Thymus (tissue), 11 donors: Measurements from ENCODE around the gene SCGB3A1. TPM values are rescaled to one million over a fixed set of nuclear protein-coding genes. Genes with fewer than 3 reads are reported as not detected.
A peak's percentile ranks its signal among the peaks of the same experiment; 100 is the strongest.

Experiments
- DNase-seq, 9 donors: peaks; one replicate each; pipeline ENCODE4 v3.0.0-alpha.2; 2013; ENCODE audit warnings: low spot score in 9 of 9, low read depth in 6 of 9, missing footprints in 1 of 9
- H3K27ac ChIP-seq, 2 donors: one replicate each; pipeline ENCODE4 v1.5.1; 2013; ENCODE audit warnings: control low read depth in 1 of 2, low read depth in 1 of 2, low read length in 1 of 2, mild to moderate bottlenecking in 1 of 2, moderate library complexity in 1 of 2
- H3K27me3 ChIP-seq, 2 donors: one replicate each; pipeline ENCODE4 v1.5.1; 2013; ENCODE audit warnings: low read length in 1 of 2; ENCODE audit not compliant: control insufficient read depth in 2 of 2, insufficient read depth in 1 of 2
- H3K36me3 ChIP-seq, 2 donors: one replicate each; pipeline ENCODE4 v1.5.1; 2013; ENCODE audit warnings: low read length in 1 of 2, mild to moderate bottlenecking in 1 of 2, moderate library complexity in 1 of 2; ENCODE audit not compliant: control insufficient read depth in 2 of 2, insufficient read depth in 2 of 2
- H3K4me1 ChIP-seq, 2 donors: one replicate each; pipeline ENCODE4 v1.5.1; 2013; ENCODE audit warnings: low read length in 2 of 2; ENCODE audit not compliant: control insufficient read depth in 2 of 2, insufficient read depth in 2 of 2
- H3K4me3 ChIP-seq, 2 donors: one replicate each; pipeline ENCODE4 v1.5.1; 2013; ENCODE audit warnings: low read length in 2 of 2, control low read depth in 1 of 2, mild to moderate bottlenecking in 1 of 2
- H3K9me3 ChIP-seq, 2 donors: one replicate each; pipeline ENCODE4 v1.5.1; 2013; ENCODE audit warnings: low read length in 1 of 2, mild to moderate bottlenecking in 1 of 2; ENCODE audit not compliant: control insufficient read depth in 2 of 2, insufficient read depth in 1 of 2
- WGBS: extraction: QIAGEN DNeasy Blood & Tissue Kit; methylation state at CpG from one replicate; pipeline ENCODE4 v1.1.7; 2013; 5-methylcytosine and 5-hydroxymethylcytosine counted together
- polyA plus RNA-seq: library from polyadenylated mRNA; stranded (reverse); fragments of 200-250 nt; gene quantifications from one replicate; pipeline ENCODE4 v1.2.3, GENCODE V29; 2013
- total RNA-seq: library from RNA; stranded (reverse); fragments of 120-200 nt; gene quantifications from one replicate; pipeline ENCODE4 v1.2.4, GENCODE V29; 2013
- donor health status: healthy.

Gene SCGB3A1
- total and polyA plus RNA-seq, 2 donors: 2.1 to 3.8 TPM

DNA sequence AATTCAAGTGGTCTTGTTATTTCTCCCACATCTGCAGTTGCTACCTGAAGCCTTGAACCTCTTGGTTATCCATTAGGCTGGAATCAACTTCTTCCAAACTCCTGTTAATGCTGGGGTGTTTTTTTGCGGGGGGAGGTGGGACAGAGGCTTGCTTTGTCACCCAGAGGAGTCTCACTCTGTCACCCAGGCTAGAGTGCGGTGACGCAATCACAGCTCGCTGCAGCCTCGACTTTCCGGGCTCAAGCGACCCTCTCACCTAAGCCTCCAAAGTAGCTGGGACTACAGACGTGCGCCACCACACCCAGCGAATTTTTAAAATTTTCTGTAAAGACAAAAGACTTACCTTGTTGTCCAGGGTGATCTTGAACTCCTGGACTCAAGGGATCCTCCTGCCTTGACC, 4.4 kb downstream of the SCGB3A1 start:
- Histone ChIP-seq H3K9me3 (no peaks in the 10 kb centered on the region), H3K4me1 (peaks cover 2 to 12% of the 10 kb centered on the region in 2 donors), H3K27ac (no peak overlapping the region), H3K36me3 (no peaks in the 10 kb centered on the region), H3K27me3 (peaks cover 32 to 42% of the 10 kb centered on the region in 2 donors), H3K4me3 (no peak overlapping the region)
- WGBS: 96% methylated on average over 10 of the region's 10 CpGs
- DNase-seq: no peak

DNA sequence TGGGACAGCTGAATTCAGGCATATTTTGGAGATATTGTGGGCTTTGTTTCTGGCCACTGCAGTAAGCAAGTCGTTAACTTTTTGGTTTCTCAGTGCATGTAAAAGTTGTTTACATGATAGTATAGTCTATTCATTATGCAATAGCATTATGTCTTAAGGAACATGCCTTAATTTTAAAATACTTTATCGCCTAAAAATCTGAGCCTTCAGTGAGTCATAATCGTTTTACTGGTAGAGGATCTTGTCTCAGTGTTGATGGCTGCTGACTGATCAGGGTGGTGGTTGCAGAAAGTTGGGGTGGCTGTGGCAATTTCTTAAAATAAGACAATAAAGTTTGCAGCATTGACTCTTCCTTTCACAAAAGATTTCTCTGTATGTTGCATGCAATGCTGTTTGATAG, 5.1 kb downstream of the SCGB3A1 start:
- no peak overlapping the region for H3K27ac ChIP-seq
- peaks cover 26 to 35% of the 10 kb centered on the region in 2 donors for H3K27me3 ChIP-seq
- H3K4me1 ChIP-seq: peaks cover 2 to 12% of the 10 kb centered on the region in 2 donors
- 91% methylated on average over 3 of the region's 3 CpGs for WGBS
- H3K9me3 ChIP-seq: no peaks in the 10 kb centered on the region
- no peaks in the 10 kb centered on the region for H3K36me3 ChIP-seq
- no peak for DNase-seq
- H3K4me3 ChIP-seq: no peak overlapping the region

DNA sequence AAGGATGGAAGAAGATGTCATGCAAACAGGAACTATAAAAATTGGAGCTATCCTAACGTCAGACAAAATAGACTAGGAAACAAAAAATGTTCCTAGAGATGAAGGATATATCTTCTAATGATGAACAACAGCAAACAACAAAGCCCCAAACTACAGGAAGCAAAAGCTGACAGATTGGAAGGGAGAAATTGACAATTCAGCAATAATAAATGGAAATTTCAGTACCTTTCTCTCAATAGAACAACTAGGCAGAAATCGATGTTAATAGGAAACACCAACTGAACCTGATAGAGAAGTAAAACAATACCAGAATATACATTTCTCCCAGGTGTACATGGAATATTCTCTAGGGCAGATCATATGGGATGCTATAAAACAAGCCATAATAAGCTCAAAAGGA, 7.6 kb downstream of the SCGB3A1 start:
- H3K4me1 ChIP-seq: no peaks in the 10 kb centered on the region
- H3K27me3 ChIP-seq: peaks cover 2 to 11% of the 10 kb centered on the region in 2 donors
- H3K27ac ChIP-seq: no peak overlapping the region
- no peaks in the 10 kb centered on the region for H3K36me3 ChIP-seq
- no peak overlapping the region for H3K4me3 ChIP-seq
- DNase-seq: no peak
- H3K9me3 ChIP-seq: peaks cover 0 to 3% of the 10 kb centered on the region in 2 donors
- 78% methylated on average over 2 of the region's 2 CpGs for WGBS

DNA sequence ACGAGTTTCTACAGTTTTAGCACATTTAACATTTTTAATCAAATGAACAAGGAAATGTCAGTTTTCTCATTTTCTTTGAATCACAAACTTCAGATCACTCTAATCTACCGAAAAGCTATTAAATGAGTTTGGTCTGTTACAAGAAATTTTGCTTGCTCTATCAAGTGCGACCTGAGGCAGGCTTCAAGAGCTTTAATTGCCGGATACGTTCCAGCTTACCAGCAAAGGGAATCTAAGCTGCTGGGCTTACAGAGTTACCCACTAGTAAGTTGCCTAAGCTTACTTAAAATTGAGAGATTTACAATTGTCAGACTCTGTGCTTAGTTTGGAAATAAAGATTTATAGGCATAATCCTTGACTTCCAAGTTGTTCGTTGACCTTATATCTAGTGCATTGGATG, 10.6 kb downstream of the SCGB3A1 start:
- WGBS: 96% methylated on average over 6 of the region's 6 CpGs
- DNase-seq: no peak
- no peak overlapping the region for H3K4me3 ChIP-seq
- no peaks in the 10 kb centered on the region for H3K4me1 ChIP-seq
- H3K27ac ChIP-seq: no peak overlapping the region
- H3K9me3 ChIP-seq: peaks cover 0 to 3% of the 10 kb centered on the region in 2 donors
- peaks cover 4 to 5% of the 10 kb centered on the region in 2 donors for H3K36me3 ChIP-seq
- H3K27me3 ChIP-seq: no peaks in the 10 kb centered on the region

DNA sequence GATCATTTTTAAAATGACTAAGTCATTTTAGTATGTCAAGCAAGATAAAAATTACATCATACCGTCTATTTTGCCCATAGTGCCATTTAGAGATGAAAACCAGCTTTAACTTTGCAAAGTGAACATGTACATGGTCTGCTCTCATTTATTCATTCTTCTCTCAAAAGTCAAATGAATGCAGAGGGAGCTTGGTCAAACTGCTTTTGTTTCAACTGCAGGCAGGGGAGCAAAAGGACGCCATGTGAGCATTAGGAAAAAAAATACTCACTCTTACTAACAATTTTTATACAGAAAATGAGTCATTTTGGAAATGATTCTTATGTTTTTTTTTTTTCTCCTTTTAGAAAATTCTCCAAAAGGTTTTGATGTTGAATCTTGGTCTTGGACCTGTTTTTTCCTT, 15.7 kb downstream of the SCGB3A1 start:
- Histone ChIP-seq H3K27me3 (no peaks in the 10 kb centered on the region), H3K4me1 (no peaks in the 10 kb centered on the region), H3K4me3 (no peak overlapping the region), H3K36me3 (peaks cover 31 to 42% of the 10 kb centered on the region in 2 donors), H3K9me3 (peaks cover 0 to 3% of the 10 kb centered on the region in 2 donors), H3K27ac (no peak overlapping the region)
- DNase-seq: no peak
- 96% methylated on average over 2 of the region's 2 CpGs for WGBS

DNA sequence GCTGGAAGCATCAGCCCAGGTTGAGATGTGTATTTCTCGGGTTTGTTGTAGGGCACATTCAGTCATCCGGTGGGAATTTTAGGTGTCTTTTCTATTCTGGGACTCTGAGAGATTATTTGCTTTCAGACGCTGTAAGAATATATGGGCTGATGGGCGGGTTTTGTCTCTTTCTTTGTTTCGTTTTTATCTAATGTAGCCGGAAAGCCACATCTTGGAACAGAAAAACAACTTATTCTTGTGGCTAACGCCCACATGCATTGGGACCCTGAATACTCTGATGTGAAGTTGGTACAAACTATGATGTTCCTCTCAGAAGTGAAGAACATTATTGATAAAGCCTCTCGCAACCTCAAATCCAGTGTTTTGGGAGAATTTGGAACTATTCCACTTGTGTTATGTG, 22.4 kb downstream of the SCGB3A1 start:
- H3K4me1 ChIP-seq: peaks cover 0 to 2% of the 10 kb centered on the region in 2 donors
- H3K36me3 ChIP-seq: peaks cover 45 to 80% of the 10 kb centered on the region in 2 donors
- DNase-seq: no peak
- H3K4me3 ChIP-seq: no peak overlapping the region
- H3K27me3 ChIP-seq: no peaks in the 10 kb centered on the region
- WGBS: 74% methylated on average over 8 of the region's 8 CpGs
- no peak overlapping the region for H3K27ac ChIP-seq
- no peaks in the 10 kb centered on the region for H3K9me3 ChIP-seq

DNA sequence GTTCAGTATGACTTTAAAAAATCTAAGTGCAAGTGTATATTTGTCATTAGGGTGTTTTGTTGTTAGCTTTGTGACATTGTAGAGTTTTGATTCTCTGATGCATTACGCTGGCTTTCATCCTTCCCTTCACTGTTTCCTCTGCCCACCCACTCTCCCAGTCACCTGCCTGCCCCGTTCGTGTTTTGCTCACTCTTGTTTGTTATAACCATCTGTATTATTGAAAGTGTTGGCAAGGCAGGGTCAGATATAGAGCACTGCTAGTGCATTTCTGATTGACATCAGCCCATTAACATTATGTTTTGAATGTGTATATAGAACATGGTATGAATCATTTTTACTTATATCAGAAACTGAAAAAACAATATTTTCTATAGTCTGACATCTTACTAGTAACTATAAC, 27.3 kb downstream of the SCGB3A1 start:
- Histone ChIP-seq H3K4me1 (peaks cover 3 to 24% of the 10 kb centered on the region in 2 donors), H3K36me3 (peaks cover 26 to 52% of the 10 kb centered on the region in 2 donors), H3K4me3 (no peak overlapping the region), H3K27ac (peak overlapping the region in 1 of 2 donors; percentile 15), H3K9me3 (no peaks in the 10 kb centered on the region), H3K27me3 (no peaks in the 10 kb centered on the region)
- 42% methylated on average over 3 of the region's 3 CpGs for WGBS
- DNase-seq: peak in 3 of 9 donors; percentile 26 to 38 (median 32)

DNA sequence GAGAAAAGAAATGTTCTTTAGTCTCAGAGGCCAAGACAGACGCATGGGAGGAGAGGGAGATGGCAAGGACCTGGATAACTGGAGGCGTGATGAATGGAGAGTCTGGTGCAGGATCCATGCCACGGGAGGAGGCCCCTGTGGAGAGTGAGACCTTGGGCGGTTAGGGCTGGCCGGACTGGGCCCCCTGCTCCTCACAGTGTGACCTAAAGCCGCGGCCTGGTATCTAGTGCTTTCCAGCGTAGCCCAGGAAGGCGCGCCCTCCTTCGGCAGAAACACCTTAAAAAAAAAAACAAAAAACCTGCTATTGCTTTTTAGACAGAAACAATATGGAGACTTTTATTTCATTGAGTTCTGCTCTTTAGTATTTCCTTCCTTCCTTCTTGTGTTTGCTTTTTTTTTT, 33.1 kb downstream of the SCGB3A1 start:
- H3K36me3 ChIP-seq: peaks cover 24 to 46% of the 10 kb centered on the region in 2 donors
- H3K27ac ChIP-seq: no peak overlapping the region
- WGBS: over 99% methylated on average over 11 of the region's 11 CpGs
- no peaks in the 10 kb centered on the region for H3K9me3 ChIP-seq
- H3K27me3 ChIP-seq: no peaks in the 10 kb centered on the region
- DNase-seq: no peak
- H3K4me1 ChIP-seq: peaks cover 3 to 16% of the 10 kb centered on the region in 2 donors
- no peak overlapping the region for H3K4me3 ChIP-seq

DNA sequence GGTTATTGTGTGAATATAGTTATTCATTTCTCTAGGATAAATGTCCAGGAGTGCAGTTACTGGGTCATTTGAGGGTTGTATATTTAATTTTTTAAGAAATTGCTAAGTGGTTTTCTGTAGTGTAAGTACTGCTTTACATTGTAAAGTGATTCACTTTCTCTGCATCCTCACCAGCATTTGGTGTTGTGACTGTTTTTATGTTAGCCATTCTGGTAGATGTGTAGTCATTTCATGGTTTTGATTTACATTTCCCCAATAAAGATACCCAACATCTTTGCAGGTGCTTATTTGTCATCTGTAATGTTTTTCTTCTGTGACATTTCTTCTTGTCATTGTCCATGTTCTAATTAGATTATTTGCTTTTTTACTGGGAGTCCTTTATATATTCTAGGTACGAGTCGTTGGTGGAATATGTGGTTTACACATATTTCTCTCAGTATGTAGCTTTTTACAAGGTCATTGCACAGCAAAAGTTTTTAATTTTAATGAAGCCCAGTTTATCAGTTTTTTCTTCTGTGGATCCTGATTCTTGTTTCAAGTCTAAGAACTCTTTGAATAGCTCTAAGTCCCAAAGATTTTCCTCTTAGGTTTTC, 34.0 kb downstream of the SCGB3A1 start:
- Histone ChIP-seq H3K27ac (no peak overlapping the region), H3K36me3 (peaks cover 28 to 47% of the 10 kb centered on the region in 2 donors), H3K9me3 (no peaks in the 10 kb centered on the region), H3K4me3 (no peak overlapping the region), H3K27me3 (no peaks in the 10 kb centered on the region), H3K4me1 (peaks cover 0 to 9% of the 10 kb centered on the region in 2 donors)
- 96% methylated on average over 2 of the region's 2 CpGs for WGBS
- DNase-seq: no peak
